ENCODE results near the gene CDKL1.

DNA sequence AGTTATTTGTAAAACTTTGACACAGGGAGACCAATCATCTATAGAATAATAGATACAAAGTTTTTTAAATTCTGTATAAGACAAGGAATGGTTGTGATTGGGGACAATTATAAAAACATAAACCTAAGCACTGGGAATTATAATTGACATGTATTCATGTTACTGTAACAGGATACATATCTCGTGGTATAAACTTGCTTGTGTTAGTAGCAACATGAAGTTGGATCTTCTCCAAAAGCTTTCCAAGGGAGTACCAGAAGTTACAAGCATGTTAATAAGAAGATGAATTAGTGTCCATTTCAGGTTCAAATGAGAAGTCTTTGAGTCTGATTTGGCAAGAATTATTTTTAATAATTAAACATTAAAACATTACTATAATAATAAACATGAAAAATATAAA lies 42.2 kb downstream of the CDKL1 start:
- TF ChIP-seq EZH2 (IDR thresholded peaks at IDR 0.05; ENCODE audit: borderline replicate concordance, low read length), result no peak
- TF ChIP-seq, protein P1, sequence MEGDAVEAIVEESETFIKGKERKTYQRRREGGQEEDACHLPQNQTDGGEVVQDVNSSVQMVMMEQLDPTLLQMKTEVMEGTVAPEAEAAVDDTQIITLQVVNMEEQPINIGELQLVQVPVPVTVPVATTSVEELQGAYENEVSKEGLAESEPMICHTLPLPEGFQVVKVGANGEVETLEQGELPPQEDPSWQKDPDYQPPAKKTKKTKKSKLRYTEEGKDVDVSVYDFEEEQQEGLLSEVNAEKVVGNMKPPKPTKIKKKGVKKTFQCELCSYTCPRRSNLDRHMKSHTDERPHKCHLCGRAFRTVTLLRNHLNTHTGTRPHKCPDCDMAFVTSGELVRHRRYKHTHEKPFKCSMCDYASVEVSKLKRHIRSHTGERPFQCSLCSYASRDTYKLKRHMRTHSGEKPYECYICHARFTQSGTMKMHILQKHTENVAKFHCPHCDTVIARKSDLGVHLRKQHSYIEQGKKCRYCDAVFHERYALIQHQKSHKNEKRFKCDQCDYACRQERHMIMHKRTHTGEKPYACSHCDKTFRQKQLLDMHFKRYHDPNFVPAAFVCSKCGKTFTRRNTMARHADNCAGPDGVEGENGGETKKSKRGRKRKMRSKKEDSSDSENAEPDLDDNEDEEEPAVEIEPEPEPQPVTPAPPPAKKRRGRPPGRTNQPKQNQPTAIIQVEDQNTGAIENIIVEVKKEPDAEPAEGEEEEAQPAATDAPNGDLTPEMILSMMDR (IDR thresholded peaks at IDR 0.05; ENCODE audit: low read length), result no peak
